ENCODE results near the gene CRMP1.

DNA sequence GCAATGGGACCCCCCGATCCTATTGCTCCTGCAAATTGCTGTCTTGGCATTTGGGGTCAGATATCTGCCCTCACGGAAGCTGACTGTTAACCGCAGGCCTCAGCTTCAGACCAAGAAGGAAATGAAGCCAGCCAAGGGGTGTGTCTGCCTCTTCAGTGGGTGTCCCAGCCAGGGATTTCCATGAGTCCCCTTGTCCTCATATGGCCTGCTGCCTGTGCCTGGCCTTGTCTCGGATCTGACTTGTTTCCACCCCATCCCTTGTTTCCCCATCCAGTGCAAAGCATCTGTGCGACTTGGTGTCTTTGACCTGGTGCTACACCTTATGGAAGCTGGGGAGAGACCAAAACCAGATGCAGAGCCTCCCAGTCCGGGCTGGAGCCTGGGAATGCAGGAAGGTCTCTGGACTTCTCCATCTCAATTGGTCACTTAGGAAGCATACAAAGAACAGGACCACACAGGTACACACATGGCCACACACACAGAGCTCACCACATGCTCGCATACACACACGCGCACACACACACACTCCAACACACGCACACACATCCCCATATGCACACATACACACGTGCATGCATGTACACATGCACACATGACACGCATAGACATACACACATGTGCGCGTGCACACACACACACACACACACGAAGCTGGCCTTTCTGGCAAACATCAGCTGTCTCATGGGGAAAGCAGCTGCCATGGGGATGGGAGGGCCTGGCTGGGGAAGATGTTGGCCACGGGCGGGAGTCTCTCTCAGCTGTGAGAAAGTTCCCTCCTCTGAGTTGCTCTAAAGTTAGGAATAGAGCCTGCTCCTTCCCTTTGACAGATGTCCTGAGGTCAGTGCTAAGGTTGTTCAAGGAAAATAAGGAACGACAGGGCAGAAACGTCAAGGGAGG is 65.5 kb downstream of the CRMP1 start:
- TF ChIP-seq, protein P1, sequence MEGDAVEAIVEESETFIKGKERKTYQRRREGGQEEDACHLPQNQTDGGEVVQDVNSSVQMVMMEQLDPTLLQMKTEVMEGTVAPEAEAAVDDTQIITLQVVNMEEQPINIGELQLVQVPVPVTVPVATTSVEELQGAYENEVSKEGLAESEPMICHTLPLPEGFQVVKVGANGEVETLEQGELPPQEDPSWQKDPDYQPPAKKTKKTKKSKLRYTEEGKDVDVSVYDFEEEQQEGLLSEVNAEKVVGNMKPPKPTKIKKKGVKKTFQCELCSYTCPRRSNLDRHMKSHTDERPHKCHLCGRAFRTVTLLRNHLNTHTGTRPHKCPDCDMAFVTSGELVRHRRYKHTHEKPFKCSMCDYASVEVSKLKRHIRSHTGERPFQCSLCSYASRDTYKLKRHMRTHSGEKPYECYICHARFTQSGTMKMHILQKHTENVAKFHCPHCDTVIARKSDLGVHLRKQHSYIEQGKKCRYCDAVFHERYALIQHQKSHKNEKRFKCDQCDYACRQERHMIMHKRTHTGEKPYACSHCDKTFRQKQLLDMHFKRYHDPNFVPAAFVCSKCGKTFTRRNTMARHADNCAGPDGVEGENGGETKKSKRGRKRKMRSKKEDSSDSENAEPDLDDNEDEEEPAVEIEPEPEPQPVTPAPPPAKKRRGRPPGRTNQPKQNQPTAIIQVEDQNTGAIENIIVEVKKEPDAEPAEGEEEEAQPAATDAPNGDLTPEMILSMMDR (IDR thresholded peaks at IDR 0.05) = no peak
- no peak for TF ChIP-seq POLR2AphosphoS5 (IDR thresholded peaks at IDR 0.05)

Data from upper lobe of left lung (tissue), 4 donors.